ENCODE measurements around the gene SELENOO. TPM values are rescaled to one million over a fixed set of nuclear protein-coding genes. Genes with fewer than 3 reads are reported as not detected.

SELENOO gene
- total and polyA plus RNA-seq, 2 of the 13 experiments (the other 11 are each of a cell fraction or from before 2014, with no cell fraction given): 14.4 to 19.0 TPM

- TF ChIP-seq, protein P1, sequence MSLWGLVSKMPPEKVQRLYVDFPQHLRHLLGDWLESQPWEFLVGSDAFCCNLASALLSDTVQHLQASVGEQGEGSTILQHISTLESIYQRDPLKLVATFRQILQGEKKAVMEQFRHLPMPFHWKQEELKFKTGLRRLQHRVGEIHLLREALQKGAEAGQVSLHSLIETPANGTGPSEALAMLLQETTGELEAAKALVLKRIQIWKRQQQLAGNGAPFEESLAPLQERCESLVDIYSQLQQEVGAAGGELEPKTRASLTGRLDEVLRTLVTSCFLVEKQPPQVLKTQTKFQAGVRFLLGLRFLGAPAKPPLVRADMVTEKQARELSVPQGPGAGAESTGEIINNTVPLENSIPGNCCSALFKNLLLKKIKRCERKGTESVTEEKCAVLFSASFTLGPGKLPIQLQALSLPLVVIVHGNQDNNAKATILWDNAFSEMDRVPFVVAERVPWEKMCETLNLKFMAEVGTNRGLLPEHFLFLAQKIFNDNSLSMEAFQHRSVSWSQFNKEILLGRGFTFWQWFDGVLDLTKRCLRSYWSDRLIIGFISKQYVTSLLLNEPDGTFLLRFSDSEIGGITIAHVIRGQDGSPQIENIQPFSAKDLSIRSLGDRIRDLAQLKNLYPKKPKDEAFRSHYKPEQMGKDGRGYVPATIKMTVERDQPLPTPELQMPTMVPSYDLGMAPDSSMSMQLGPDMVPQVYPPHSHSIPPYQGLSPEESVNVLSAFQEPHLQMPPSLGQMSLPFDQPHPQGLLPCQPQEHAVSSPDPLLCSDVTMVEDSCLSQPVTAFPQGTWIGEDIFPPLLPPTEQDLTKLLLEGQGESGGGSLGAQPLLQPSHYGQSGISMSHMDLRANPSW (CRISPR knock-in tag; IDR thresholded peaks at IDR 0.05; ENCODE audit: borderline replicate concordance): peak; percentile 56; the same call in 1 of the 2 replicates
- TF ChIP-seq IRF2 (CRISPR knock-in tag; IDR thresholded peaks at IDR 0.05) (peak; percentile 94), CHD2 (IDR thresholded peaks at IDR 0.05; ENCODE audit: low read depth, low read length) (peak; percentile 85), ZNF207 (IDR thresholded peaks at IDR 0.05; ENCODE audit: borderline replicate concordance) (no peak), GPN1 (CRISPR knock-in tag; IDR thresholded peaks at IDR 0.05; ENCODE audit: borderline replicate concordance) (no peak), ZNF772 (CRISPR knock-in tag; IDR thresholded peaks at IDR 0.05) (peak; percentile 67), SRSF1 (optimal IDR thresholded peaks at IDR 0.05; ENCODE audit: low read depth, low read length) (no peak), YEATS4 (CRISPR knock-in tag; IDR thresholded peaks at IDR 0.05; ENCODE audit: borderline replicate concordance) (peak; percentile 86; the same call in 1 of the 2 replicates), AFF4 (CRISPR knock-in tag; IDR thresholded peaks at IDR 0.05) (no peak), GATAD1 (CRISPR knock-in tag; IDR thresholded peaks at IDR 0.05) (peak; percentile 99), CCDC6 (CRISPR knock-in tag; IDR thresholded peaks at IDR 0.05) (no peak; the same call in 1 of the 2 replicates), ZNF224 (CRISPR knock-in tag; IDR thresholded peaks at IDR 0.05) (0 out of 2 replicates have a peak, but pooled peaks have one; percentile 21)
- TF ChIP-seq, protein P2, sequence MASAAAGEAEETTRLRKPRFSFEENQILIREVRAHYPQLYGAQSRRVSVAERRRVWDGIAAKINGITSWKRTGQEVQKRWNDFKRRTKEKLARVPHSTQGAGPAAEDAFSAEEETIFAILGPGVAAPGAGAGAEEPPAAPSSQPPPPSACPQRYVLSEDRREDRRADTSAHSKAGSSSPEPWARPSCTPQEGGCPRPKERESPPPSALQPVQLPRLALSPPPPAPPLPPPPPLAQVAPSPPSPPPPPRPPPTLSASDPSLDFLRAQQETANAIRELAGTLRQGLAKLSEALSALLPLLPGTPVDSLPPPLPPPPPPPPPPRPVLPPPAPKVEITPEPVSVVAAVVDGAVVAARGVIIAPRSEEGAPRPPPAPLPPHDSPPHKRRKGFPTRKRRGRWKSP (CRISPR knock-in tag; IDR thresholded peaks at IDR 0.05): peak; percentile 22; the same call in 1 of the 2 replicates
- TF ChIP-seq, protein P3, sequence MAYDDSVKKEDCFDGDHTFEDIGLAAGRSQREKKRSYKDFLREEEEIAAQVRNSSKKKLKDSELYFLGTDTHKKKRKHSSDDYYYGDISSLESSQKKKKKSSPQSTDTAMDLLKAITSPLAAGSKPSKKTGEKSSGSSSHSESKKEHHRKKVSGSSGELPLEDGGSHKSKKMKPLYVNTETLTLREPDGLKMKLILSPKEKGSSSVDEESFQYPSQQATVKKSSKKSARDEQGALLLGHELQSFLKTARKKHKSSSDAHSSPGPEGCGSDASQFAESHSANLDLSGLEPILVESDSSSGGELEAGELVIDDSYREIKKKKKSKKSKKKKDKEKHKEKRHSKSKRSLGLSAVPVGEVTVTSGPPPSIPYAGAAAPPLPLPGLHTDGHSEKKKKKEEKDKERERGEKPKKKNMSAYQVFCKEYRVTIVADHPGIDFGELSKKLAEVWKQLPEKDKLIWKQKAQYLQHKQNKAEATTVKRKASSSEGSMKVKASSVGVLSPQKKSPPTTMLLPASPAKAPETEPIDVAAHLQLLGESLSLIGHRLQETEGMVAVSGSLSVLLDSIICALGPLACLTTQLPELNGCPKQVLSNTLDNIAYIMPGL (CRISPR knock-in tag; IDR thresholded peaks at IDR 0.05; ENCODE audit: borderline replicate concordance in 1 of 2, low read depth in 1 of 2): peak in 1 of 2 experiments; percentile 90
- TF ChIP-seq, protein P4, sequence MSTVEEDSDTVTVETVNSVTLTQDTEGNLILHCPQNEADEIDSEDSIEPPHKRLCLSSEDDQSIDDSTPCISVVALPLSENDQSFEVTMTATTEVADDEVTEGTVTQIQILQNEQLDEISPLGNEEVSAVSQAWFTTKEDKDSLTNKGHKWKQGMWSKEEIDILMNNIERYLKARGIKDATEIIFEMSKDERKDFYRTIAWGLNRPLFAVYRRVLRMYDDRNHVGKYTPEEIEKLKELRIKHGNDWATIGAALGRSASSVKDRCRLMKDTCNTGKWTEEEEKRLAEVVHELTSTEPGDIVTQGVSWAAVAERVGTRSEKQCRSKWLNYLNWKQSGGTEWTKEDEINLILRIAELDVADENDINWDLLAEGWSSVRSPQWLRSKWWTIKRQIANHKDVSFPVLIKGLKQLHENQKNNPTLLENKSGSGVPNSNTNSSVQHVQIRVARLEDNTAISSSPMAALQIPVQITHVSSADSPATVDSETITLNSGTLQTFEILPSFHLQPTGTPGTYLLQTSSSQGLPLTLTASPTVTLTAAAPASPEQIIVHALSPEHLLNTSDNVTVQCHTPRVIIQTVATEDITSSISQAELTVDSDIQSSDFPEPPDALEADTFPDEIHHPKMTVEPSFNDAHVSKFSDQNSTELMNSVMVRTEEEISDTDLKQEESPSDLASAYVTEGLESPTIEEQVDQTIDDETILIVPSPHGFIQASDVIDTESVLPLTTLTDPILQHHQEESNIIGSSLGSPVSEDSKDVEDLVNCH (CRISPR knock-in tag; IDR thresholded peaks at IDR 0.05): no peak
Measured at GRCh38 chr22:50244420-50245213, 43.8 kb downstream of the SELENOO start, which contains the start of gene TUBGCP6 (continued).

Measured in HepG2 (cell line).